GM03348 (cell line): ENCODE results near the gene HDDC3.

Experiments used
- DNase-seq: peaks from one replicate; pipeline ENCODE4 v3.0.0; 2012; ENCODE audit warnings: low spot score

The HDDC3 gene

DNA sequence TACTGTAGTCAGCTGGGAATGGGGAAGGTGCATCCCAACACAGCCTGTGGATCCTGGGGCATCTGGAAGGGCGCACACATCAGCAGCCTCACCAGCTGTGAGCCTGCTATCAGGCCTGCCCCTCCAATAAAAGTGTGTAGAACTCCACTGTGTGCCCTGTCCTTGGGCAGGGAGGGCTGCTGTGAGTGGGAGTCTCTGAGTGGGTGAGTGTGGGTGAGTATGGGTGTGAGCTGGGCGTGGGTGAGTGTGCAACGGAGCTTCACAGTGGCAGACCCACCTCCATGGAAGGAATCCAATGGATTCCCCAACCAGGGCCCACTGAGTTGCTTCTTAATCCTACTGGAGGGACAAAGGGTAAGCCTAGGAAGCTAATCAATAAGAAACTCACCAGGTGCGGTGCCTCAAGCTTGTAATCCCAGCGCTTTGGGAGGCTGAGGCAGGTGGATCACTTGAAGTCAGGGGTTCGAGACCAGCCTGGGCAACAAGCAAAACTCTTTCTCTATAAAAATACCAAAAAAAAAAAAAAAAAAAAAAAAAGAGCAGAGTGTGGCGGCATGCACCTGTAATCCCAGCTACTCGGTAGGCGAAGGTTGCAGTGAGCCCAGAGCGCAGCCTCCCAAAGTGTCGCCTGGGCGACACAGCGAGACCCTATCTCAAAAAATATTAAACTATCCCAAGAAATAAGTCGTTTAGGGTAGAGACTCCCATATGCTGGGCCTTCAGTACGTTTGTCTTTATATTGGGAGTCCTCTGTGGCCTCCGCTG is 21.8 kb upstream of the HDDC3 start:
- DNase-seq = no peak

DNA sequence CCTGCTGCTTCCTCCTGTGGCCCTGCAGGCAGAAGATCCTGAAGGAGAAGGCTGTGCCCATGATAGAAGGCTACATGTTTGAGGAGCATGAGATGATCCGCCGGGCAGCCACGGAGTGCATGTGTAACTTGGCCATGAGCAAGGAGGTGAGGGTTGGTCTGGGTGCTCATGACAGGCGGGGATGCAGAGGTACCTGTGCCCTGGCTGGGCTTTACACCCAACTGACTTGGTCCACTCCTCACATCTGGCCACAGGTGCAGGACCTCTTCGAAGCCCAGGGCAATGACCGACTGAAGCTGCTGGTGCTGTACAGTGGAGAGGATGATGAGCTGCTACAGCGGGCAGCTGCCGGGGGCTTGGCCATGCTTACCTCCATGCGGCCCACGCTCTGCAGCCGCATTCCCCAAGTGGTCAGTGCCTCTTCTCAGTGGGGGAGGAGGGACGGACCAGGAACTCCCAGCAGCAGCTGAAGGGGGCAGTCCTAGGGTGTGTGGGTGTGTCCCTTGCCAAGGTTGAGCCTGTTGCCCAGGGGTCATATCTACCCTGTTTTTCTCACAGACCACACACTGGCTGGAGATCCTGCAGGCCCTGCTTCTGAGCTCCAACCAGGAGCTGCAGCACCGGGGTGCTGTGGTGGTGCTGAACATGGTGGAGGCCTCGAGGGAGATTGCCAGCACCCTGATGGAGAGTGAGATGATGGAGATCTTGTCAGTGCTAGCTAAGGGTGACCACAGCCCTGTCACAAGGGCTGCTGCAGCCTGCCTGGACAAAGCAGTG is 20.7 kb upstream of the HDDC3 start:
- no peak for DNase-seq

DNA sequence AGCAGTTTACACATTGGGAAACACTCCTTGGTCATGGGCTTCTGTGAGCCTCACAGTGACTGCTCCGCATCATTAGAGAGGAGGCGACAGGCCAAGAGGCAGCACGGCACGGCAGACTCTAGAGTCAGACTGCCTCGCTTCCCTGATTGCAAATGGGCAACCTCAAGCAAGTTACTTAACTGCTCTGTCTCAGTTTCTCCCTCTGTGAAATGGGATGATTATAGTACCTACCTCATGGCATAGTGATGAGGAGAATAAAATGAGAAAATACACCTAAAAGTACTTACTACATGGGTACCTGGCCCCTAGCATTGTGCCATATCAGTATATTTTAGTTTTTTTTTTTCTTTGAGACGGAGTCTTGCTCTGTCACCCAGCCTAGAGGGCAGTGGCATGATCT is 18.3 kb upstream of the HDDC3 start:
- DNase-seq = no peak

DNA sequence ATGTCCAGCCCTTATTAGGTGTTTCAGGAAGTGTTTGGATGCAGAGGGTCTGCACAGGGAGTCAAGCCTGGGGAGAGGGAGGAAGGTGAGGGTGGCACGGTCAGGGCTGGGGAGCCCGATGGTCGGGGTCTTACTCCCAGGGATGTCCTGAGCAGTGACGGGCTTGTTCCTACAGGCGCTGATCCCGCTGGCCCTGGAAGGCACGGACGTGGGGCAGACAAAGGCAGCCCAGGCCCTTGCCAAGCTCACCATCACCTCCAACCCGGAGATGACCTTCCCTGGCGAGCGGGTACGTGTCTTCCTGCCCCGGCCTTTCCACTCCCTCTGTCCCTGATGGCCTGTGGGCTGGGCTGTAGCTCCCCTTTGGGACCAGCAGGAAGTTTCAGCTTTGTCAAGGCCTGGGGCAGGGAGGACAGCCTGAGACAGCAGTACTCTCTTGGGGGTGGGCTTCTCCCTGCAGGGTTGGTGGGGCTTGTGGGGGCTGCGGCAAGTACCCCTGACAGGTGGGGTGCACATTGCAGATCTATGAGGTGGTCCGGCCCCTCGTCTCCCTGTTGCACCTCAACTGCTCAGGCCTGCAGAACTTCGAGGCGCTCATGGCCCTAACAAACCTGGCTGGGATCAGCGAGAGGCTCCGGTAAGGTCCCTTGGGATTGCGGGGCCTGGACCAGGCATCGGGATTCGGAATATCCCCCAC is 17.8 kb upstream of the HDDC3 start:
- DNase-seq = no peak

DNA sequence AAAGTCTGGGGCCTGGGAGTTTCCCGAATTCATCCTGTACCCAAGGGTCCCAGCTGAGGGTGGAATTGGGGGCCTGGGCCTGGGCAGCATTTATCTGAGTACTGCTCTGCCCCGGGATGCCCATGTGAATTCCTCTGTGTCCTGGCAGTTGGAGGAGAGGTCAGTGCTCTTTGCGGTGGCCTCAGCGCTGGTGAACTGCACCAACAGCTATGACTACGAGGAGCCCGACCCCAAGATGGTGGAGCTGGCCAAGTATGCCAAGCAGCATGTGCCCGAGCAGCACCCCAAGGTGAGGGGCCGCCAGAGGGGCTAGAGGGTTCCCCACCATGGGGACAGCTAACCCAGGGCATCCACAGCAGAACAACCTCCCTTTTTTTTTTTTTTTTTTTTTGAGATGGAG is 16.2 kb upstream of the HDDC3 start:
- no peak for DNase-seq

DNA sequence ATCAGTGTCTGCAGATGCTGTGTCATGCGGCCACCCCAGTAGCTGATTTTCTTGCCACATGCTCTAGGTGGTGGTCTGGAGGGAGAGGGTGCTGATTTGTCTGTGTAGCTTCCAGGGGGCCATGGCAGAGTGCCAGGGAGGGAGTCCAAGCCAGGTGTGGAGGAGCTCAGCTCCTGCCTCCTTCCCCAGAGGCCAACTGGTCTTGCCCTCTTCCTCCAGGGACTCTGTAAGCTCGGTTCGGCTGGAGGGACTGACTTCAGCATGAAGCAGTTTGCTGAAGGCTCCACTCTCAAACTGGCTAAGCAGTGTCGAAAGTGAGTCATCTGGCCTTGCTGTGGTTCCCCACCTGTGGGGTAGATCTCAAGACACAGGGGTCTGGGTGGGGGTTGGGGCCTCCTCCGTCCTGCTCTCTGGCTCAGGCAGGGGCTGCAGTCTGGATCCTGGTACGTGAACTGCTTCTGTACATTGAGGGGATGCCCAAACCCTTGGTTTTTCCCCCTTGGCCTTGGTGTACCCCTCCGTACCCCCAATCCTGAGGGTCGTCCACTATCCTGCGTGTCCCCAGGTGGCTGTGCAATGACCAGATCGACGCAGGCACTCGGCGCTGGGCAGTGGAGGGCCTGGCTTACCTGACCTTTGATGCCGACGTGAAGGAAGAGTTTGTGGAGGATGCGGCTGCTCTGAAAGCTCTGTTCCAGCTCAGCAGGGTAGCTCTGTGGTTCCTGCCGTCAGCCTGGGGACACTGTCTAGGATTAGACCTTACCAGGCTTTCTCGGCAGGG is 15.4 kb upstream of the HDDC3 start:
- no peak for DNase-seq

DNA sequence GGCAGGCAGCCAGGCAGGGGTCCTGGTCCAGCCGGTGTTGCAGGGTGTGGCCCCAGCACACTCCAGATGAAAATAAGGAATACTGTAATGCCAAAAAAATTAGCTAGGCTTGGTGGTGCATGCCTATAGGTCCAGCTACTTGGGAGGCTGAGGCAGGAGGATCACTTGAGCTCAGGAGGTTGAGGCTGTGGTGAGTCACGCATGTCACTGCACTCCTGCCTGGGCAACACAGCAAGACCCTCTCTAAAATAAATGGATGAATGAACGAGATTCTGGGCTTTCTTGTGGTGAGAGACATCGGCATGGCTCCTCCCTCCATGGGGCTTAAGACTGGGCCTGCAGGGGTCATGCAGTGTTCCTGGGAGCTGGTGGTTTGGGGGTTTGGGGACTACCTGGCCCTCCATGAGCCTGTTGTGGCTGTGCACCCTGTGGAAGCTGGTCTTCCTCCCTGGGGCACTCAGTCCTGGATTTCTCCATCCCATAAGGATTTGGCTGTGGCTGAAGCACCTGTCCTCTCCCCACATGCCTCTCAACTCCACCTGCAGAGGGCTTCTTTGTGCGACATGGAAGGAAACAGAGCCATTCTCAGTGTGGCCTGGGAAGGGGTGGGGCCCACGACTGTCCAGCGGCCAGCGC is 14.7 kb upstream of the HDDC3 start:
- no peak for DNase-seq

DNA sequence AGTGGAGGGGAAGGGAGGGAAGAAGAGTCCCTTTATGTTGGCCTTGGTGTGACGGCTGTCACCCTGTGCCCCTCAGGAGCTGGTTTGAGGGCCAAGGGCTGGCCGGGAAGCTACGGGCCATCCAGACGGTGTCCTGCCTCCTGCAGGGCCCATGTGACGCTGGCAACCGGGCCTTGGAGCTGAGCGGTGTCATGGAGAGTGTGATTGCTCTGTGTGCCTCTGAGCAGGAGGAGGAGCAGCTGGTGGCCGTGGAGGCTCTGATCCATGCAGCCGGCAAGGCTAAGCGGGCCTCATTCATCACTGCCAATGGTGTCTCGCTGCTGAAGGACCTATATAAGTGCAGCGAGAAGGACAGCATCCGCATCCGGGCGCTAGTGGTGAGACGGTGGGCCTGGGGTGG is 14.2 kb upstream of the HDDC3 start:
- DNase-seq = no peak

DNA sequence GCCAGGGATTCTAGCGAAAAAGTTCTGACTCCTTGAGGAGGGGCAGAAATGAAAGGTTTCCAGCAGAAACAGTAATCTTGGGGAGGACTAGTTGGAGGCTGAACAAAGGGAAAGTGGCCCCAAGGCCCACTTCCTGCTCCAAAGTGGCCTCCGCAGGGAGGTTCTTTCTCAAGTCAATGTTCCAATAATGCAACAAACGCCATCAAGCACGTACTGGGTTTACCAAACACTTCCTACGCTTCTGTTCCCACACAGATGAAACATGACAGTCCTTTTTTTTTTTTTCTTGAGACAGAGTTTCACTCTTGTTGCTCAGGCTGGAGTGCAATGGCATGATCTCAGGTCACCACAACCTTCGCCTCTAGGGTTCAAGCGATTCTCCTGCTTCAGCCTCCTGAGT is 12.7 kb upstream of the HDDC3 start:
- no peak for DNase-seq

DNA sequence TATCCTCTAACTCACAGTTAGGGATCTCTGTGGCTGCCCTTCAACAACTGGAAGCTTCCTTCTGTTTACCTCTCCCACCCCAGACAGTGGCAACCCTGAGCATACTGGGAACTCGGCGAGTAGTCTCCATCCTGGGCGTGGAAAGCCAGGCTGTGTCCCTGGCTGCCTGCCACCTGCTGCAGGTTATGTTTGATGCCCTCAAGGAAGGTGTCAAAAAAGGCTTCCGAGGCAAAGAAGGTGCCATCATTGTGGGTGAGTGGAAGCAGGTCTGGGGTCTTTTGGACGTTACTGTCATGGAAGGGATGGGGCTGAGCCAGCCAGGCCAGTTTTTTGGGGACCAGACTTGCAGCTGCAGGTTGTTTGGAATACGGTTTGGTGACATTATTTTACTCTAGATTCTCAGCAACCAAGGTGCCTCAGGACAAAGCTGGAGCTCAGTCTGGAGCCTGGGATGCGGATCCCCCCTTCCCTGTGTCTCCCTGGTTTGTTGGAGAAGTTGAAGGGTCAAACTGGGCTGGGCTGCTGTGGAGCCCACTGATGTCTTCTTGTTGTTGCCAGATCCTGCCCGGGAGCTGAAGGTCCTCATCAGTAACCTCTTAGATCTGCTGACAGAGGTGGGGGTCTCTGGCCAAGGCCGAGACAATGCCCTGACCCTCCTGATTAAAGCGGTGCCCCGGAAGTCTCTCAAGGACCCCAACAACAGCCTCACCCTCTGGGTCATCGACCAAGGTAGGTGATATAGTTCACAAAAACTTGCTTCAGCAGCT is 10.2 kb upstream of the HDDC3 start:
- DNase-seq = no peak

DNA sequence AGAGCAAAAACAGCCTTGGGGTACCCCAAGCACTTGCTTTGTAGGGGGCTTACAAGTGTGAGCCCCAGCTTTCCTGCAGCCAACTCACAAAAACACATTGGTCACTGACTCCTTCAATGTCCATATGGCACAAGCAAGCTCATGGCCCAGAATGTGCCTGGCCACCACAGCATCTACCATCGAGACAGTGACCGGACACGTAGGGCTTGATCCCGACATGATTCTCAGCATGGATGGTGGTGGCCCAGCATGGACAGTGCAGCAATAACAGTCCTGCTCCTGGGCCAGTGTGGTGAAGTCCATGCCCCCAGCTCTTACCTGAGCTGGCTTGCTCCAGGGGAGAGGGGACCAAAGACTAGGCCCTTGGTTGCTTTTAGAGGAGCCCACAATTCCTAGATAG is 8.7 kb upstream of the HDDC3 start:
- no peak for DNase-seq

DNA sequence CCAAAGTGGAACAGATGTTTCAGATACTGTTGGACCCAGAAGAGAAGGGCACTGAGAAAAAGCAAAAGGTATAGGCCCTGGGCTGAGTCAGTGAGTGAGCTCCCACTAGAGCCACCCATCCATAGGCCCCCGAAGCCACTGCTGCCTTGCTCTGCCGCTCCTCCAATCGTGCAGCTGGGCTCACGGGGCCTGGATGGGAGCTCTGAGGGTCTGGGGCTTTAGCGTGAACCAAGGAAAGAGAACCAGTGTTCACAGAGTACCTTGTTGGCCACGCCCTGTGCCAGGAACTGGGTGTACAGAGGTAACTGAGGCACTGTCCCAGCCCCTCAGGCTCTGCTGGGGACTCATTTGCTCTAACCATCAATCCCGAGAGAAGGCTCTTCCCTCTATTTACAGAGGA is 7.4 kb upstream of the HDDC3 start:
- no peak for DNase-seq

DNA sequence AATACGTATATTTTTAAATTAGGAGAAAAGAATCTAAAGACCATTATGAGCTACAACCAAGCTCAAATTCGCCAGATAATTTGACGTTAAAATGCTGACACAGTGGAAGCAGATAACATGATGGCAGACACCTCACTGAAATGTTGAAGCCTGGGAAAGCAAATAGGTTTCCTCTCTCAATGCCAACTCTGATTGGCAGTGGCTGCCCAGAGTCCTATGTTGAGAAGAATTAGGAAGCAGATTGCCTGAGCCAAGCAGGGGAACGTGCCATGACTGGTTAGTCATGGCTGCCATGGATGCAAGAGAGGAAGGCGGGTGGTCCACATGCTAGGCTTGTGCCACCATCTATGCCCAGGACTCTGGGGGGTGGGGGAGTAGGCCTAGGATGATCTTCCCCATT is 5.9 kb upstream of the HDDC3 start:
- DNase-seq = no peak

DNA sequence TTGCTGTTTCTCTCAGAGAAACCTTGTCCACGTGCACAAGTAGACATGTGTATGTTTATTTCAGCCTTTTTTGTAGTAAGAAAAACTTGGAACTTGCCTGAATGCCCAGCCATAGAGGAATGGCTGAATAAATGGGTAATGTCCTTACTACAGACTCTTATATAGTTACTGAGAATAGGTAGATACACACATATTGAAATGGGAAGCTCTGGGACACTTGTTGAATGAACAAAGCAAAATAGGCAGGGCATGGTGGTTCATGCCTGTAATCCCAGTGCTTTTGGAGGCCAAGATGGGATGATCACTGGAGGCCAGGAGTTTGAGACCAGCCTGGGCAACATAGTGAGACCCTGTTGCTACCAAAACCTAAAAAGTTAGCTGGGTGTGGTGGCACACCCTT is 4.5 kb upstream of the HDDC3 start:
- no peak for DNase-seq

DNA sequence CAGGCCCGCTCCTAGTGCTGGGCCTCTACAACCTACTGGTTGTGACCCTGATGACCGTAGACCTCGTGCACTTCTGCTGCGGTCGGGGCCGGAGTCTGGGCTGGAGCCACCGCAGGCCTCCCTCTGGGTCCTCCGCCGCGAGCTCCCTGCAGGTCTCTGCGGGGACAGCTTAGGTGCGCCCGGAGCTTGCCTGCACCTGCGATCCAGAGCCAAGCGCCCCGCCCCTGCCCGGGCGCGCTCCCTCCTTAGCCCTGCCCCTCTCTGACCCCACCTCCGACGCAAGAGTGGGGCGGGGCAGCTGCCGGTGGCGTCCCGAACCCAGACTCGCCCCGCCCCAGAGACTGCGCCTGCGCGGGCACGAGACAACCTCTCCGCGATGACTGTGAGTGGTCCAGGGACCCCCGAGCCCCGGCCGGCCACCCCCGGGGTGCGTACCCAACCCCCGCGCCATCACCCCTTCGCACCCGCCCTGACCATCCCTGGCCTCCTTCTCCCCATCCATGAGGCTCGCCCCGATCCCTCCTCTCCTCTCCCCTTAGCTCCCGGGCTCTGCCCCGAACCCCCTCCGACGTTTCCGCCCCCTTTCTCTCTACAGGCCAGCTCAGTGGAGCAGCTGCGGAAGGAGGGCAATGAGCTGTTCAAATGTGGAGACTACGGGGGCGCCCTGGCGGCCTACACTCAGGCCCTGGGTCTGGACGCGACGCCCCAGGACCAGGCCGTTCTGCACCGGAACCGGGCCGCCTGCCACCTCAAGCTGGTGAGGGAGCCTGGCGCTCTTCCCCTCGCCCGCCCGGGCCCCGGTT is 2.8 kb upstream of the HDDC3 start, which contains the start of gene UNC45A:
Gene UNC45A, plus strand, starts transcription at position 337 of the 803 bp plus-strand sequence. Its CDS starts 40 bp downstream, at position 377.
- peak; percentile 99 for DNase-seq

DNA sequence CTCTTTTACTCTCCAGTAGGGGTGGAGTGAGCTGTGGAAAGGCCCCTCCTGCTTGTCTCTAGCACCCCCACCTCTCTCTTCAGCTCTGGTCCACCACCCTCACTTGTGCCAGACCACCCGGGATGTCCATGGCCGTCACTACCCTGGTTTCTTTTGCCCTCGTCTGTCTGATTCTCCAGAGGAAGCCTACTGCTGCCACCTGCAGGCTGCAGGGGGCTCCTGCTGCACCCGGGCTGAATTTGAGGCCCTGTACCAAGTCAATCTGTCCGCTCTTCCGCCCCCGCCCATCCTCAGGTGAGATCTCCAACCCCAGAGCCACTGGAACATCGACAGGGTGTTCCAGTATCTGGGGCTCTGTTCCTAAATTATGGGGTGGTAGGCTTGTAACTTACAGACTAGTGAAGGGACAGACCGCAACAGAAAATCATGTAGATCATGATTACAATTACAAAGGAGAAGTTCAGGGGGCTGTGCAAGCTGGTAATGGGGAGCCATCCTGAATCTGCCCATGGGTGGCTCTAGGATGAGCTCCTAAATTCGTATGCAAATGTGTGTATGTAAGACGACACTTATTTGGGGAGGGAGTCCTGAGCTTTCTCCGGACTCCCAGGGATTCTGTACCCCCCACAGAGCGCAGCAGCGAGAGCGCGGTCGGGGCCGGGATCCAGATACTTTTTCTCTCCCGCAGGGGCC is 2.1 kb upstream of the HDDC3 start:
- peak; percentile 90 for DNase-seq

DNA sequence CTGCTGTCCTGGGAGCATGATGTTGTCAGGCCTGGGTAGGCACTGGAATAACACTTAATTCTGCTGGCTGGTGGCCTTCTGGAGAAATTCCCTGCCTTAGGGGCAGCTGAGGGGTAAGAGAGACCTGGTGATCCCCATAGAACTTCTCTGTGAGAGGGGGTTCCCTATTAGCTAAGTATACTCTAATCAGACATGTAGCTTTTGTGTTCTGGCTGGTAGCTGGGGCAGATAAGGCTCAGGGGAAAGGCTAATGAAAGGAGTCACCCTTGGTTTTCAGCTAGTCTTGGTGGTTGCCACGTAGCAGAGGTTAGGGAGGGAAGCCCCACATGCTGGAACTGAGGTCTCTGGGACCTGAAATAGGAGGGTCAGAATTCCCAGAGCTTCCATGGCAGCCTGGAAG is 952 bp upstream of the HDDC3 start:
- no peak for DNase-seq

DNA sequence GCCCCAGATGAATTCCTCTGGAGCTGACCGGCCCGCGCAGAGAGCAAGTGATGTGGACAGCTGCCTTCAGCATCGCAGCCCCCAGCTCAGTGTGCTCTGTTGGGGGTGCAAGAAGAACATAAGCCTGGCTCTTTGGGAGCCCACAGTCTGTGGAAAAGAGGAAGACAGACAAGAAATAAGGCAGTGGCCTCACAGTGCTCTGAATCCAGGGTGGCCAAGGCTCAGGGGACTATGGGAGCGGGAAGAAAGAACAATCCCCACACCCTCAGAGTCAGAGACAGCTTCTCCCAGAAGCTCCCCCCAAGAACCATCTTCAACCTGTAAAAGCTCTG is 277 bp upstream of the HDDC3 start:
- DNase-seq = no peak

DNA sequence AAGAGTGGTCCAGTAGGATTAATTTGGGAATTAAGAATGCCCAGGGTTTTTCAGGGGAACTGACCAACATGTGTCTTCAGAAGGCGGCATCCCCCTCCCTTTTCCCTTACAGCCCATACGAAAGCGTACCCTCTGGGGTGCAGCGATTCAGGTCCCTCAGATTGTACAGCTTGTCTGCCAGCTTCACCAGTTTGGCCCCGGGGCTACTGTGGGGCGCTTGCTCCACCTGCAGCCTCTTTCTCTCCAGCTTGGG is 848 bp downstream of the HDDC3 start:
- no peak for DNase-seq
